Chondrocyte (in vitro differentiated cells): ENCODE data around the gene ERC1. TPM values are rescaled to one million over a fixed set of nuclear protein-coding genes. Genes with fewer than 3 reads are reported as not detected.

Experiments
- DNase-seq: peaks from one replicate; pipeline ENCODE4 v3.0.0; 2021; ENCODE audit warnings: mixed read lengths, low spot score
- H3K27ac Mint-ChIP-seq: one replicate; pipeline ENCODE4 v1.8.0; 2021; ENCODE audit warnings: mild to moderate bottlenecking, moderate library complexity, mixed read lengths; ENCODE audit not compliant: unreplicated experiment
- H3K27me3 Mint-ChIP-seq: 2 replicates; pipeline ENCODE4 v1.8.0; 2021; ENCODE audit warnings: low read depth, mixed read lengths
- H3K36me3 Mint-ChIP-seq: 2 replicates; pipeline ENCODE4 v1.8.0; 2021; ENCODE audit warnings: low read depth, mixed read lengths
- H3K4me1 Mint-ChIP-seq: 2 replicates; pipeline ENCODE4 v1.8.0; 2021; ENCODE audit warnings: low read depth, mild to moderate bottlenecking, mixed read lengths
- H3K4me3 Mint-ChIP-seq: one replicate; pipeline ENCODE4 v1.8.0; 2021; ENCODE audit warnings: mild to moderate bottlenecking, moderate library complexity, mixed read lengths; ENCODE audit not compliant: unreplicated experiment
- H3K9me3 Mint-ChIP-seq: 2 replicates; pipeline ENCODE4 v1.8.0; 2021; ENCODE audit warnings: low read depth, mixed read lengths
- CTCF ChIP-seq: fragments of 200-600 bp; sonication (generic); IDR thresholded peaks from 2 replicates; pipeline ENCODE4 v1.5.0; 2021; ENCODE audit warnings: antibody characterized with exemption, mild to moderate bottlenecking, moderate library complexity
- total RNA-seq: library from RNA; stranded (reverse); gene quantifications from 3 replicates; pipeline ENCODE4 v1.2.1, GENCODE V29; 2021

Gene ERC1
- total RNA-seq, 1 donor from 2014 or later: 79.3 TPM

- TF ChIP-seq CTCF: peak; percentile 49
- Mint-ChIP-seq H3K9me3 (no peaks in the 10 kb centered on the region), H3K4me1 (peaks cover 48% of the 10 kb centered on the region), H3K36me3 (no peaks in the 10 kb centered on the region), H3K4me3 (peak overlapping the region; percentile 81), H3K27ac (peak overlapping the region; percentile 96), H3K27me3 (no peaks in the 10 kb centered on the region)
- no peak for DNase-seq
These were observed 1.0 kb upstream of the ERC1 start for GRCh38 chr12:989751-990660.

DNA sequence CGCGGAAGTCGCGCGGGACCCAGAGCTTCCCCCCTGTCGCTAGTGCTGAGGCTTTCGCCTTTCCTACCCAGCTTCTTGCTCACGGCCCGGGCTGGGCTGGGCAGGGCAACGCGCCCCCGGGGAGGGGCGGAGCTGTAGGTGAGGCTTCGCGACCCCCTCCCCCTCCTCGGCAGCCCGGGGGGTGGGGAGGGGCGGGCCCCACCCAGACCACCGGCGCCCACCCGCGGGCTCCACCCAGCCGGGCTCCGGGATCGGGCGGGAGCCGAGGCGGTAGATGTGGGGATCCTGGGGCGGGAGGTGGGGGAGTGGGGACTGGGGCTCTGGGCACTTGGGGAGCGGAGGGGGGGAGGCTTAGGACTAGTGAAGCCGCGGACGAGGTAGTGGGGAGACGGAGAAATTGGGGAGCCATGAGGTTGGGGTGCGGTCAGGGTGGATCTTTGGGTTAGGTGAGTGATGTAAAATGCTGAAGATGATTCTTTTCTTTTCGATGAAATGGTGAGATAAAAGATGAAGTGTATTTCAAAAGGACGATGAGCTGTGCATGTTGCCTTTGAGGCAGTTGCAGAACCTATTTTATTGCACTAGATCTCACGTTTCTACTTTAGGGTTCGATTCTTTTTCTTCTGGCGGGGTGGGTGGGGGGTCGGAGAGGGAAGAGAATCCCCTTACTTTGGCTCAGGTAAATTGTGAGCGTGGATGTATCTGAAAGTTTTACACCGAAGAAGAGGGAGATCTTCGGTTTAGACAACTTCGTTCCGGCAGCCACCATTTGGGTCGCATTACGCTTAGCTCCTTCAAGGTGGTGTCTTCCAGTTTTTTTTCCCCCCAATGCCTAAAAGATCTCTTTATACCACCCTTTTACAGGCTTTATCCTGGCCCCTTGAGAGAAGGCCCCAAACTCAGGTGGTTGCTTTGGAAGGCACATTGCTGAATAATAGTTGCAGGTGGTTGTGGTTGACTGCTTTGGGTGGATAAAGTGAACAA lies 619 bp downstream of the ERC1 start:
- Mint-ChIP-seq H3K9me3 (no peaks in the 10 kb centered on the region), H3K27me3 (no peaks in the 10 kb centered on the region), H3K27ac (peak overlapping the region; percentile 96), H3K4me1 (peaks cover 55% of the 10 kb centered on the region), H3K36me3 (no peaks in the 10 kb centered on the region), H3K4me3 (peak overlapping the region; percentile 95)
- no peak for TF ChIP-seq CTCF
- no peak for DNase-seq

DNA sequence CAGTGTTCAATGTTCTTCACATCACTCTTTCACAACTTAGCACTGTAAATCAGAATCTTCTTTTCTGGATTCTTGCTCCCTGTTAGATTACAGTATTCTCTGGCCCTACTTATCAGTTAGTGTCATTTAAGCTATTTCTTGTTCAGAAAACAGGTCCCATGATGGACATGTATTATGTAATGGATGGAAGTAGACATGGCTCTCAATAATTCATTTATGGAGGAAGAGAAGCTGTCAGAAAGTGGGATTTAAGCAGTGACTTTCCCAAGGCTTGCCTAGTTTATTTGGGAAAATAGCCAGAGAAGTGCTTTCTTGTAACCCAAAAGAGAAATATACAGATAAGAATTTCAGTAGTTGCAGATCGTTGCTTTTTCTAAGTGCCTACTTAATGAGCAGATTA lies 1.6 kb downstream of the ERC1 start:
- DNase-seq: no peak
- Mint-ChIP-seq H3K4me1 (peaks cover 59% of the 10 kb centered on the region), H3K27ac (peak overlapping the region; percentile 96), H3K36me3 (no peaks in the 10 kb centered on the region), H3K27me3 (no peaks in the 10 kb centered on the region), H3K4me3 (peak overlapping the region; percentile 95), H3K9me3 (no peaks in the 10 kb centered on the region)
- no peak for TF ChIP-seq CTCF

- DNase-seq: no peak
- Mint-ChIP-seq H3K4me1 (peaks cover 44% of the 10 kb centered on the region), H3K4me3 (no peak overlapping the region), H3K36me3 (peaks cover 3% of the 10 kb centered on the region), H3K27me3 (no peaks in the 10 kb centered on the region), H3K9me3 (no peaks in the 10 kb centered on the region), H3K27ac (no peak overlapping the region)
- TF ChIP-seq CTCF: no peak
These were observed 5.9 kb downstream of the ERC1 start for GRCh38 chr12:996881-997280.

DNA sequence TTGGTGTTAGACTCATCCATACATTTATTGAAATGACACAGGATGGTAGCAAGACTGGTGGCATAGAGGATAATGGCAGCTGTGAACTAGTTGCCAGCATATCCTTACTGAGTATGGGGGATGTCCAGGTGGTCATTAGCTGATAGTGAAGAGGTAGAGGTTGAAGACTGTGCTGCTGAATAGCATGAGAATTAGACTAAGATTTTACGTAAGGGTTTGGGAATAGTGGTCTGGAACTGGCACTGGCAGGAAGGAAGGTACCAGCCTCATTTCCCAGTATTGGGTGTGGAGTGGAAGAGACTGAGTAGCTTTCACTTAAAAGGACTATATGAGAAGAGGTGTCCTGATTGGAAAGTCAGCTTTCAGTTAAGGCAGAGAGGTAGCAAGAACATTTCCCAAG lies 6.5 kb downstream of the ERC1 start:
- Mint-ChIP-seq H3K4me1 (peaks cover 38% of the 10 kb centered on the region), H3K27me3 (no peaks in the 10 kb centered on the region), H3K36me3 (peaks cover 3% of the 10 kb centered on the region), H3K27ac (no peak overlapping the region), H3K4me3 (no peak overlapping the region), H3K9me3 (no peaks in the 10 kb centered on the region)
- TF ChIP-seq CTCF: no peak
- no peak for DNase-seq
